ENCODE results near the gene ULBP2.
"Not testable (repeated sequence)": the region's sequence is repeated elsewhere in the genome, so short reads cannot be mapped to it uniquely, and the experiment has no call there.

Gene ULBP2

DNA sequence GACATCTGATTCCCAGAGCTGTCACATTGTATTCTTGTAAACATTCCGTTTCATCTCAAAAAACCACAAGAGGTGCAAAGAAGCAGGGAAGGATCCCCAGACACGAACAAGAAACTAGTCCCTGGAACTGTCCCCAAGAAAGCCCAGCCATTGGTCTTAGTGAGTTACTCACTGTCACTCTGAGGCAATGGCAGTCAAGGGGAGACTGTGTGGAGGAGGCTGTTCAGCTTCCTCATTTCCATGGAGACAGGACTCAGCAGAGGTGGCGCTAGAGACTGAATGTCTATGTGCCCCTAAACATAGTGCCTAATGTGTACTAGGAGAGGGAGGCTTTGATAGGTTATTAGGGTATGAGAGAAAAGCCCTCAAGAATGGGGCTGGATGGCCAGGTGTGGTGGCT lies 33.0 kb downstream of the ULBP2 start:
- peak; percentile 50 to 53 for DNase-seq

DNA sequence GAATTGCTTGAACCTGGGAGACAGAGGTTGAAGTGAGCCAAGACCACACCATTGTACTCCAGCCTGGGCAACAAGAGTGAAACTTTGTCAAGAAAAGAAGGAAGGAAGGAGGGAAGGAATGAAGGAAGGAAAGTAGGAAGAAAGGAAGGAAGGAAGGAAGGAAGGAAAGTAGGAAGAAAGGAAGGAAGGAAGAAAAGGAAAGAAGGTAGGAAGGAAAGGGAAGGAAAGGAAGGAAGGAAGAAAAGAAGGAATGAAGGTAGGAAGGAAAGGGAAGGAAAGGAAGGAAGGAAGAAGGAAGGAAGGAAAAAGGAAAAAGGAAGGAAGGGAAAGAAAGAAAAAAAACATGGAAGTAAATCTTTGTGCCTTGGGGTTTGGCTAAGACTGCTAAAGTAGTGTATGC lies 33.6 kb downstream of the ULBP2 start:
- no peak for DNase-seq

DNA sequence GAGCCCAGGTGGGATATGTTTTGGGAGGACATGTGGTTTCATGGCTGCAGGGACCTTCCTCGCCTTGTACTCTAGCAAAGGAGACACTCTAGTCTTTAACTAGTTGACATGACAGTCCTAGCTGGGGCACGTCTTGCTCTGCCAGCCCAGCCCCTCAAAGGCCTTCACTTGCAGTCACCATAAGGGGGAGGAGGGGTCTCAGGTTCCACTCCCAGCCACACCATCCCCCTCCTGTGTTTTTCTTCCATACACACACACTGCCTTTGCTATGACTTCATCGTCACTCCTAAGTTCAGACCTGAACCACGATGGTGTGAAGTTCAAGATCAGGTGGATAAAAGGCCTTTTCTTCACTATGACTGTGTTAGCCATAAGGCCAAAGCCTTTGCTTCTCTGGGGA lies 35.4 kb downstream of the ULBP2 start:
- DNase-seq: no peak

DNA sequence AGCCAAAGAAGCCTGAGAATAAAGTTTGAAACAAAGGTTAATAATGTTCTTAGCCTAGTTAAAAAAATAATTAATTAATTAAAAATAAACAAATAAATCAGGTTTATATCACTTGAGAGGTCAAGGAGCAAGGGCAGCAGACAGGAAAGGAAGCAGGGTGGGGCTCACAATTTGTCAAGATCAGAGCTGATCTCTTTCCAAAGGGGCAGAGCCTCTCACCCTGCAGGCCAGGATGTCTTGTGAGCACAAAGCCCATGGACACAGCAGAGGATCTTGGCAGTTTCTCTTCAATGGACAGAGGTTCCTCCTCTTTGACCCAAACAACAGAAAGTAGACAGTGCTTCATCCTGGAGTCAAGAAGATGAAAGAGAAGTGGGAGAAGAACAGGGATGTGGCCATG lies 36.8 kb downstream of the ULBP2 start:
- no peak for DNase-seq

DNA sequence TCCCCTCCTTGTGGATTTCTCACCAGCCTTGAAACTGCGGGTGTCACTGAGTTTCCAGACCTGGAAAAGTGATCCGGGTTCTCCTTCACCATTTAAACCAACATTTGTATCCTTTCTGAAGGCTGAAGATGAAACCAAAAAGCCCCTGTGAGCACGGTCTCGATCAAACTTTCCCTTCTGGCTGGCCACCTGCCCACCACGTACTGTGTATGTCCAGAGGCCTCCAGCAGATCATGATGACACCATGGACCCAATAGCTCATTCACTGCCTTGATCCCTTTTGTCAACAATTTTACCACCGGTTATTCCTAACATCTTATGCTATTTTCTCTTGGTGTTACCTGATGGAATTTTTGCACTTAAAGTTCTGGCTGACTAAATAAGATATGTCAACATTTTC lies 37.5 kb downstream of the ULBP2 start:
- no peak for DNase-seq

DNA sequence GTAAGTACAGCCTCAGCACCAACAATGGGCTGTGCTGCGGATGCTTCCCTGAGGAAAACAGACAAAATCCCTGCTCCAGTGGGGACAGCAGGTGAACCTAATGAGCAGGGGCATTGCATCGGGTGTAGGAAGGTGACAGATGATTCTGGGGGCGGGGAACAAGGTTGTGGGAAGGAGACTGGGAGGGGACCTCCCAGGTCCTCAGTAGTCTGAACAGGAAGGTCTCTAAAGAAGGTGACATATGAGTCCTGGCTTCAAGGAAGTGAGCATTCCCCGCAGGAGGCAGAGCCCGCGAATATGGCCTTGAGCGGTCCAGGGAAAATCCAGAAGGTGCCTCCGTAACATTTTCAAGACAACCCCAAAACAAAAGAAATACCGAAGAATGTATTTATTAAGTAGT lies 41.3 kb downstream of the ULBP2 start:
- no peak for DNase-seq

DNA sequence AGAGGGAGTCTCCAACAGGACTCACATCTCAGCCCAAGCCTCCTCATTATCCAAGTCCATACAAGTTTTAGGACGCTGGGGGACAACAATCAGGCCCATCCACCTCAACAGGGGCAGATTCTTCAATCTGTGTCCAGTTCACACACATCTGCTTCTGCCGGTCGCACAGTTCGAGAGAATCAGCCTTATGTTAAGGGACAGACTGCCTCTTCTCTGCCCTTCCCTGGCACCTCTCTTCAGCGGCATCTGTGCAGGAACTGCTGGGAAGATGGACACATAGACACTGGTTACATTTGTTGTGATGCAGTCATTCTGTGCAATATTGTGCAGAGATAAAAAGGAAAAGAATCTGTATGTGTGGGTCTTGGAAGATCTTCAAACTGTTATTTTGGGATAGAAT lies 43.0 kb downstream of the ULBP2 start:
- no peak for DNase-seq

DNA sequence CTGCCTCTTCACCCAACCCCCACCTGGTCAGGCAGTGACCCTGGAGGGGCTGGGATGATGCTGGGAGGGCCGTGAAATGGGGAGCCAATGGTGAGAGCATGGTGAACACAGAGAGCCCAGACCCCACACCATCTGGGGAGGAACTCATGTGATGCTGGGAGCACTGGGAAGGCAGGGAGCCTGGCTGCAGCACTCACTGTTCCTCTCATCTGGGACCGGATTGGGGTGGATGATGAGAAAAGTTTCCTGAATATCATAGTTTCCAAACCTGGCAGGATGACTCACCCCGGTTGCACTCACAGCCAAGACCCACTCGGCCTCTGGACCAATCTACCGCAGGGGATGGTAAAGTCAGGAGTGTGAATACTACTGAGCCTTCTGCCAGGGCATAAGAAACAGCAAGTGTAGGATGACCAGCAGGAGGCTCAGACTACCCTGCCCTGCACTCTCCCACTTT lies 43.7 kb downstream of the ULBP2 start:
- no peak for DNase-seq

DNA sequence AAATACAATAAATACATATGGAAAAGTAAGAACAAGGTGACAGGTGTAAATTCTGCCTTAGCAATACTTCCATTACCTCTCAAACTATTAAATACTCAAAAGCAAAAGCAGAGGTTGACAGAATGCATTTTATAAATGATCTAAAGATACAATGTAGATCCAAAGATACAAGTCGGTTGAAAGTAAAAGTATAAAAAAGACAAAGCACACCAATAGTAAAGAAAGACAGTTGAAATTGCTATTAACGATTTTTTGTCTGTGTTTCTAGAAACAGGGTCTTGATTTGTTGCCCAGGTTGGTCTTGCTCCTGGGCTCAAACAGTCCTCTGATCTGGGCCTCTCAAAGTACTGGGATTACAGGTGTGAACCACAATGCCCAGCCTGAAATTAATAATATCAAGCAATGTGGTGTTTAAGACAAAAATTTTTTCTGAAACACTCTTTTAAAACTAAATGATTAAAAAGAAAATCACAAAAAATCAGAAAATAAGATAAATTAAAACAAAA lies 45.8 kb downstream of the ULBP2 start:
- no peak for DNase-seq

DNA sequence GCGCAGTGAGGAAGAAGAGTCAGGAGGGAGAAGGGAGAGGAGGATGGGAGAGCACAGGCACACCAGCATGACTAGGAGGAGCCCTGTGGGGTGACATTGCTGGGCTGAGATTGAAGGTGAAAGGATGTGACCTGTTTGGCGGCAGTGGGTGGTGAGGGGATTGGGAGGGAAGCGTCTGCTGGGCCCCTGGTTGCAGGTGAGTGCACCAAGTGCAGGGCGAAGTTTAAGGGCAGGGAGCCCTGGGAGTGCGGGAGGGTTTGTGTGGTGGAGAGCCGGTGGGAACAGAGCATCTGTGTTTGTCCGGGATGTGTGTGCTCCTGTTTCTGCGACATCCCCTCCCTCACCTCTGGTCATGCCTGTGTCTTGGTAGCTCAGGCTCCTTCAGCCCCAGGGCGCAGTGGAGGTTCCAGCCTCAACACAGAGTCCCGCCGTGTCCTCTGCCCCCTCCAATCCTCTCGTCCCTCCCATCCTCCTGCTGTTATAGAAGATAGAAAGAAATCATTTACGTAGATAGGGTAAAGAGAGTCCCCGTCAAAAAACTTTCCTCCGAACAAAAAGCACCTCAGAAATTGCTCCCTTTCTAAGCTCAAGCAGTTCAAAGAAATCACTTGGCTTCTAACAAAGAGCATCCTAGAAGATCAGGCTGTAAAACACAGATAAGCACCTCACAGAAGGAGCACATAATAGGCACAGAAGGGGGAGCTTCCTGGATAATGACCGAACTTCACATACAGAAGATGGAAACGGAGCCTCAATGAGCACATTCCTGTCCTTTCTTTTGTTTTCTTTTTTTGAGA lies 46.9 kb downstream of the ULBP2 start:
- DNase-seq: no peak

DNA sequence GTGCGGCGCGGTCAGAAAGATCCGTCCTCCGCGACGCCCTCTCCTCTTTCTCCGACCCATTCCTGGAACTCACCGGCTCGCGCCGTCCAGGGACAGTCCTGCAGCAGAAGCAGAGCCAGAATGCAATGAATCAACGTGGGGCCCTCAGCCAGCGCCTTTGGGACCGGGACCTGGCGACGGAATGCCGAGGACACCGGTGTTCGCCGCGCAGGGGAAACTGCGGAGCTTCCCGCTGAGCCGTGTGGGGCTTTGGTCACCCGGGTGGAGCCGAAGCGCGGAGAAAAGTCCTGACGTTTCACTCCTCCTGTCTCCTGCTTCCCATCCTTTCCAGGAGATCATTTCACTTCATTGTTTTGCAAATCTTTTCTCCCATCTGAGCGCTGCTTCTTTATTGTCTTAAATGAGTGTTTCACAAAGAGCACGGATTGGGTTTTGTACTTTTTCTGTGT lies 48.4 kb downstream of the ULBP2 start:
- no peak for DNase-seq

DNA sequence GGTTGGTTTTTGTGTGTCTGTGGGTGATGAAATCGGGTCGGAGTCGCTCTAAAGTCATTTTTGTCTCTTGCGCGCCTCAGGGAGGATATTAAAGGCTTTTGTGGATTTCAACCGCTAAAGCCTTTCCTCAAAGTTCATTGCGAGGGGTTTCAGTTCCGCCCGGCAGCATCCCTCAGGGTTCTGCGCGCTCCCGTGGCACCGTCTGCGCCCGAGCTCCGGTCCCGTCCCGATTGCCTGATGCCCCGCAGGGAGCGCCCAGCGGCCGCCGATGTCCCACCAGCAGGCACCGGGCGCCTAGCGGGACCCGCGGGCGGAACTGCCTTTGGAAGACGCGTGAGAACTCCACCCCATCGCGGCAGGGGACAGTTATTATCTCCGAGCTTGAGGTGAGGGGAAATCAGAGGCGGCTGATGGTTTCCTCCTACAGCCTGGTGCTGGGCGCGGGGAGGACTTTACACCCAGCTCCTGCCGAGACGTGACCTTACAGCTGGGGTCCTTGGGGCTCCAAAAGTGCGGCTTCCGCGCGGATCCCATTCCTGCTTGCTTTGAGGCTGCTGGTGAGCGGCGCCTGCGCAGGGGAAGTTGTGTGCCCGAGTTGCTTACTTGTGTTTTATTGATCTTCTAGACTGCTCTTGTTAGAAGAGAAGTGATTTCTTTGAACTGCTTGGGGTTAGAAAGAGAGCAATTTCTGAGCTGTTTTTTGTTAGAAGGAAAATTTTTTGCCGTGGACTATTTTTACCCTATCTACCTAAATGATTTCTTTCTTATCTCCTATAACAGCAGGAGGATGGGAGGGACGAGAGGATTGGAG lies 49.1 kb downstream of the ULBP2 start:
- no peak for DNase-seq

DNA sequence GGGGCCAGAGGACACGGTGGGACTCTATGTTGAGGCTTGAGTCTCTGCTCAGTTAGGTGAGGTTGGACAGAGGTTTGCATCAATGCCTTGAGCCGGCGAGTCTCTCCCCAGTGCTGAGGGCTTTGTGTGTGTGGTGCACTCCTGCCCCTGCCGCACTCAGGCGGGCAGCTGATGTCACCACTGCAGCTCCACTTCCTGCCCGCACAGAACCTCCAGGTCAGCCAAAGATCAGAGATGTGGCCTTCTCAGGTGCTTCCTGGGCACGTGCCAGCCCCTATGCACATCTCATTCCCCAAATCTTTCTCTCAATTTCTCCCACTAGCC lies 49.6 kb downstream of the ULBP2 start:
- DNase-seq: not testable (repeated sequence)

DNA sequence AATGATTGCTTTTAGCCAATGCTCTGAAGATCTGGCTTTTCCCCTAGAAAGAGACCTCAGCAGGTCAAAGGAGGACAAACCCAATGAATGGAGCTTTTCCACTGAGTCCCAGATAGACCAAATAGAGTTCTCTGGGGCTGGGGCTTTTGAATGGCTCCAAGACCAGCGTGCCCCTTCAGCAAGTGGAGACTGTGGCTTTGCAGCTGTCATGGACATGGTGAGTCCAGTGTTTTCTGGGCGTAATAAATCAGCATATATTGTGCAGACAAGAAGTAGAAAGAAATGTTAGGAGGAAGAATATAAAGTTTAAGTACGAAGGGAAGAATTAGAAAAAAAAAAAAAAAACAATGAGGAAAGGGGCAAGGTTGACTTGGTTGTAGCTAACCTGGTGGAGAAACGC lies 50.0 kb downstream of the ULBP2 start:
- no peak for DNase-seq

DNA sequence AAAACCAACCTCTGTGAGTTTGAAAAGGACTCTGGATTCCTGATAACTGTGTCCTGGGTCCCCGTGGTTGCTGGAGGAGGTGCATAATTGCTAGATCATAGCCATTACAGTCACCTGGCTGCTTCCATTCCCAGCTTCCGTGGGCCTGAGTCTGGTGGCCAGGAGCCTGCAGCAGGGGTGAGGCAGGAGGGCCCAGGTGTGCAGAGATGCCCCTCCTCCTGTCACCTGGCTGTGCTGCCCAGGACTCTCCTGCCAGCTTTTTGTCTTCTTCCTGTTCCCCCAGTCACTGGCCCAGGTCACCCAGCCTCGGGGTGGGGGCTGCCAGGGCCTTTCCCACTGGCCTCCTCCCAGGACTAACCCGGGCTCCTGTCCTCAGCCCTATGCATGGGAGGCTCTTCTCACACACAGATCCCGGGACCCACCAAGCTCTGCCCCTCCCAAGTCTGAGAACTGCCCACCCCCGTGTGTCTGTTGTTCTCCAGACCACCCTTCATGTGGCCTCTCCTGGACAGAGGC lies 53.5 kb downstream of the ULBP2 start:
- no peak for DNase-seq

DNA sequence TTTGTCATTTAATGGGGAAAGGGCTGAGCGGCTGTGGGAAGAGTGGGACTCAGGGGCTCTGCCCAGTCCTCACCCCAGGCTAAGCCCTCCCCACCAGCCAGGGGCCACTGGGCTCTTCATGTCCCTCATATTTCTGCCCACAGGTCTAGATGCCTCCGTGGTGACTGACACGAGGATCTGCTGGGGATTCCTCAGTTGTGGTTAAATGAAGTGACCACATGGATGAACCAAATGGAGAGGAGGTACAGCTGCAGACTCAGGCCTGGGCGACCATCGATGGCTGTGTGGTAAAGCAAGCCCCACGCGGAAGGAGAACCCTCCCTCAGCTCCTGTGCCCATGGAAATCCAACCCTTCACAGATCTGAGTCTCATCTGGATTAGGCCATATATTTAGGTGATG lies 54.2 kb downstream of the ULBP2 start:
- no peak for DNase-seq
